GM21576 (cell line): ENCODE results near the gene HTR2A.
A peak's percentile ranks its signal among the peaks of the same experiment; 100 is the strongest.

Experiments
- ATAC-seq: cut with Tn5 transposase; IDR thresholded peaks from one replicate; pipeline ENCODE4 v1.9.1; 2021; ENCODE audit warnings: mild to moderate bottlenecking, moderate library complexity; ENCODE audit not compliant: unreplicated experiment

HTR2A gene

DNA sequence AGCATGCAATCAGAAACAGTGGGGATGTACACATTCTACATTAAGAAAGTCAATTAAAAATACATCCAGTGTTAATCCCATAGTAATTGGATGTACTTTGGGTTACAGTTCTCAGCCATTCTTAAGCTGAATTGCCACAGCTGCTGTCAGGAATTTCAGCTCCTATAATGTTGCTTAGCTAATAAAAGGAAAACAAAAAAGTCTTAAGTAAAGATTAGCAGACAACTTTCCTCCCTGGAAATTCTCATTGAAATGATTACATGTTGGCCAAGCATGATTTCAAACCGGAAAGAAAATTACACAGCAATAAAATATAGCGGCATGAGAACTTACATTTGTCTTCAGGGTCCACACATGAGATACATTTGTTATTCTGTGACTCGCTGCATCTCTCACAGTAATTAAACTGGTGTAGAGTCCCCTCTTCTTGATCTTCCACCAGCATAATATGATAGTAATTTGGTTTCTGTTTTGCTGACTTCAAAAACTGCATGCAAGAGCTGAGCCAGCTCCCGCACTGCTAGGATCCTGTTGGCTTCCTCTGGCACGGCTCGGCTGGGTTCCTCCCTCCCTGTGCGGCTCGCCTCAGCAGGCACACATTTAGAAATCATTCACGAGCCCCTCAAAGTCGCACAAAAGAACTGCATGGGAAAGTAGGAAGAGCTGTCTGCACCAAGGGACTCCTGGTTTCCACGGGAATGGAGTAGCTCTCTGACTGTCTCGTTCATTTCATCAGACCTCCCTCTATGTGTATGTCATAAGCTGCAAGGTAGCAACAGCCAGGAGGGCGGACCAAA, at the start of gene HTR2A:
Gene HTR2A, minus strand, starts transcription at position 713 of the 797 bp plus-strand sequence. CDS start 1,147 bp downstream, outside the sequence.
- ATAC-seq = no peak

GRCh38 chr13:46936525-46936924, 39.7 kb upstream of the HTR2A start:
- no peak for ATAC-seq

DNA sequence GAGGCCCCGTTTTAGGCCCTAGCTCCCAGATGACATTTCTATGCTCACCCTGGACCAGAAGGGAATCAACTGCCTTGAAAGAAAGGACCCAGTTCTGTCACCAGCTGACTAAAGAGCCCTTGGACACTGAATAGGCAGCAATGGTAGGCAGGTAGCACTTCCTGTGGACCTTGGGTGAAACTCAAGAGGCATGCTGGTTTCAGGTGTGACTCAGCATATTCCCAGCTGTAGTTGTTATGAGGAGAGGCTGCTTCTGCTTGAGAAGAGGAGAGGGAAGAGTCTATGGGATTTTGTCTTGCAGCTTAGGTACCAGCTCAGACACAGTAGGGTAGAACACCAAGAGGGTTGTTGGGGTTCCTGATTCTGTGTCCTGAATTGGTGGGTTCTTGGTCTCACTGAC, 37.9 kb upstream of the HTR2A start:
- no peak for ATAC-seq

DNA sequence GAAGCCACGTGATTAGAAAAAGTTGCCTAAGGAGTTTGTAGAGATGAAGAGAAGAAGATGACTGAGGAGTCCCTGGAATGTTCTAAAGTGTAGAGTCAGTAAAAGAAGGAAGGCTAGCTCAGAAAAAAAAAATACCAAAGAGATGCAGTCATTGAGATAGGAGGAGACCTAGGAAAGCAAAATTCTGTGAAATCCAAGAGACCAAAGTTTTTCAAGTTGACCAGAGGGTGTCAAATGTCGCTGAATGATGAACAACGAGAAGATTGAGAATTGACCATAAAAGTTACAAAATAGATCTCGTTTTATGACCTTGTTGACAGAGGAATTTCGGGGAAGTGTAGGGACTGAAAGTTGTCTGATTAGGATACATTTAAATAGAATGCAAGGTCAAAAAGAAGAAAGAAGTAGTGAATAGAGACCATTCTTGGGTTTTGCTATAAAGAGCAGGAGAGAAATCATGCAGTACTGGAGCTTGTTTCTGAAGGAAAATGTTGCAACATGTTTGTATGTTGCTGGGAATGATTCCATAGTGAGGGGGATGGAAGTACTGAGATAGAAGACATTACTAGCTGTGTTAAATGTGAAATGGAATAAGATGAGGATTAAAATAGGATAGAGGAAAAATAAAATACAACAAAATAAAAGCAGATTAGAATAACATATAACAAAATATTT, 30.2 kb upstream of the HTR2A start:
- no peak for ATAC-seq

GRCh38 chr13:46925486-46925885, 28.6 kb upstream of the HTR2A start:
- ATAC-seq = no peak

DNA sequence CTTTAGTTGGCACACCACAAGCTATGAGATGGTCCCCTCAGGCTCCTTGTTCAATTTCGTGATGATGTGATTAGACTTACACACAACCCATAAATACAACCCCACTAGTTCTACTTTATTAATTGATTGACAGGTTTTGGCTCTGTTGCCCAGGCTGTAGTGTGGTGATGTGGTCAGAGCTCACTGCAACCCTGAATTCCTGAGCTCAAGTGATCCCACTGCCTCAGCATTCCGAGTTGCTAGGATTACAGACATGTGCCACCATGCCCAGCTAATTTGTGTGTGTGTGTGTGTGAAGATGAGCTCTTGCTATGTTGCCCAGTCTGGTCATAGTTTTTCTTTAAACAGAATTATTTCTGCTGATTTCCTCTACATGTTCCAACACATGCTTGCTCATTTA, 17.5 kb upstream of the HTR2A start:
- no peak for ATAC-seq

GRCh38 chr13:46913757-46914156, 16.9 kb upstream of the HTR2A start:
- no peak for ATAC-seq

- ATAC-seq = no peak
These were observed 12.2 kb upstream of the HTR2A start for GRCh38 chr13:46909042-46909441.

DNA sequence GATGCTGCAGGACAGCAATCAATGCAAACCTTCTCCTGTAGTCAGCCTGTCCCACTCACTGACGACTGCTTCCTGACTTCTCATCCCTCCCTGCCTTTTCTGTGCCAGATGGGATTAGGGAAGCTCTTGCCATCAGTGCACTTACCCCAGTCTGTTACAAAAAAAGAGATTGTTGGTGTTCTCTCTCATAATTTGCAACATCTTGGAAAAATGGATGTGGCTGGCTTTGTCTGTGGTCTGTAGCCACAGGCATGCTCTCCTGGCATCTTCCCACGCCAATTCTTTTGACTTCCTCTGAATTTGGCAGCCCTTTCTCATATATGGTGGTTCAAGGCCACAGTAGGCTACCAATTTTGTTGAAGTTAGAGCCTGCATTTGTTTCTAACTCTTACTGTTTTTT, 11.6 kb upstream of the HTR2A start:
- ATAC-seq = no peak

DNA sequence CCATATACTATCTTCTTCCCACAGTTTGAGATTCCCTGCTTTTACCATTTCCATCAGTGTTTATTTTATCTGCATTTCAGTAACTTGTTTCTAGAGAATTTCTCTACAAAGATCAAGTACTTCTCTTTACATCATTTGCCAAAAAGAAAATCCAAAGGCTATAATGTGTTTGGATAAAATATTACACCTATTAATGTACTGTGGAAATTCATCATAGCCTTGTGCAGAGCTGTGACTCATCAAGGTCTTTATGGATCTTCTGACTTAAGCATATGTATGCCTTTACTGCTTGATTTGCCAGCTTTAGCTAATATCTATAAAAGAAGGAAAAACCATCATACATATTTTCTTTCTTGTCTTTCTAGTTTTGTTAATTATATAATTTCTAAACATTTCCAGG, 9.6 kb upstream of the HTR2A start:
- no peak for ATAC-seq

DNA sequence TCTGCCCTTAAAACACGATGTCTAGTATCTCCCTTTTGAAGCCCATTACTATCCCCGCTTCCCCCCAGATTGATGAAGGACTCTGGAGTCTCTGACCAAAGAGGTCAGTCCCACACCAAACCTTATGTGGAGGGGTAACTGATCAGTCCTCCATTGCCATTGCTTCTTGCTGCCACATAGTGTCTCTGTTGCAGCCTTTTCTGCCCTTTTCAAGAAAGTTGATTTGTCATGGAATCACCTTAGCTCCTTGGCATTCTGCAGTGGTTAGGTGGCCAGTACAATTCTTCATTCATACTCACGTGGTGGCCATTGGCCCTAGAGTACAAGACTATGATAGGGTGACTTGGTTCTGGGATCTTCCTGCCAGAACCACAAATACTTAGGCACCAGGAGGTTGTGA, 8.4 kb upstream of the HTR2A start:
- ATAC-seq = no peak

DNA sequence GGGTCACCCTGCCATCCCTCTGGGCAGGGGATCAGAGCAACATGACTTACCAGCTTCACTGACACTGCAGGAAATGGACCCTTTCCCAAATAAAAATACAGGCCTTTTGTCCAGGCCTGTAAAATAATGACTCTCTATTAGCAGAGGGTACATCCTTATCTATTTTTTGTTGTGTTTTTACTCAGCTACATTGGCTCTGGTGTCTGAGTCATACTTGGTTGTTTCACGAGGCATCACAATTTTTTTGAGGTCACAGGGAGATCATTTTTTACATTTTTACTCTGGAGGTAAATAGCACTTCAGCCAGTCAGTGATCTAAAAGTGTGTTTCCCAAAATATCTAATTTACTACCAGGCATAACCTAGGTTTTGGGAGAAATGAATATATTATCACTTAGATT, 6.9 kb upstream of the HTR2A start:
- no peak for ATAC-seq

DNA sequence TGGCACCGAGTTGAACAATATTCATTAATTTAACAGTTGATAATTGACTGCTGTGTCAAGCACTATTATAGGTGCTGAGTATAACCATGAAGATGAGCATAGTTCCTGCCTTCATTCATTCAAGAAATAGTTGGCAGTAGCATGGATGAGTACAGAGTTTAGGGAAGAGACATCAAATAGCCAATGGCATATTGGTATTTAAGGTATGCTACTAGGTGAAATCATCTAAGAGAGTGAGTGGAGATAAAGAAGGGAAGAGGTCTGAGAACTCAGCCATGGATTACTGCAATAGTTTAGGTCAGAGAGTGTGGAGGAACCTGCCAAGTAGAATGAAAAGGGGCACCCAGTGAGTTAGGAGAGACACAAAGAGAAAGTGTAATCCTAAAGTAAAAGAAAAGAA, 4.9 kb upstream of the HTR2A start:
- no peak for ATAC-seq

GRCh38 chr13:46899801-46900200, 2.9 kb upstream of the HTR2A start:
- no peak for ATAC-seq

DNA sequence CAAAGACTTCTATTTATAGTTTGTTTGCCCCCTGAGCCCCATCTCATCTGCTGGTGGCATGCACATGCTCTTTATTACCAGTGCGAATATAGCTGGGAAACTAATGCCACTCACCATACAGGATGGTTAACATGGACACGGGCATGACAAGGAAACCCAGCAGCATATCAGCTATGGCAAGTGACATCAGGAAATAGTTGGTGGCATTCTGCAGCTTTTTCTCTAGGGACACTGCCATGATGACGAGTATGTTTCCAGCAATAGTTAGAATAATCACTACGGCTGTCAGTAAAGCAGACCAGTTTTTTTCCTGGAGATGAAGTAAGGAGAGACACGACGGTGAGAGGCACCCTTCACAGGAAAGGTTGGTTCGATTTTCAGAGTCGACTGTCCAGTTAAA, 1.5 kb downstream of the HTR2A start:
- ATAC-seq = no peak

DNA sequence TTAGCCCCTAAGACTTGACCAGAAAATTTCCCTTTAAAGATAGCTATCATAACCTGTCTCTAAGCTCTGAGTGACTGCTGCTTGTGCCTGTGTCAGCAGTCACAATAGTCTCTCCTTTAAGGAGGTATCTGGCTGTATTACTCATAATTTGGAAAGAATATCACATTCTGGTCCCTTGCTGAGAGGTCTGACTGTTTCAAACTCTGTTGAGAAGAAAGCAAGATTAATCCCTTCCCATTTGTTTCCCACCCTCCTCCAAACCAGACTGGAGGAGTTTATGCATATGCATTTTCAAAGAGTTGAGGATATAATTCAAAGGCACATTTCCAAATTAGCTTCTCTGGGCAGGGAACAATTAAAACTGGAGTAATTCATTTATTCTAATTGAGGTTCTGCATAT, 2.3 kb downstream of the HTR2A start:
- no peak for ATAC-seq

DNA sequence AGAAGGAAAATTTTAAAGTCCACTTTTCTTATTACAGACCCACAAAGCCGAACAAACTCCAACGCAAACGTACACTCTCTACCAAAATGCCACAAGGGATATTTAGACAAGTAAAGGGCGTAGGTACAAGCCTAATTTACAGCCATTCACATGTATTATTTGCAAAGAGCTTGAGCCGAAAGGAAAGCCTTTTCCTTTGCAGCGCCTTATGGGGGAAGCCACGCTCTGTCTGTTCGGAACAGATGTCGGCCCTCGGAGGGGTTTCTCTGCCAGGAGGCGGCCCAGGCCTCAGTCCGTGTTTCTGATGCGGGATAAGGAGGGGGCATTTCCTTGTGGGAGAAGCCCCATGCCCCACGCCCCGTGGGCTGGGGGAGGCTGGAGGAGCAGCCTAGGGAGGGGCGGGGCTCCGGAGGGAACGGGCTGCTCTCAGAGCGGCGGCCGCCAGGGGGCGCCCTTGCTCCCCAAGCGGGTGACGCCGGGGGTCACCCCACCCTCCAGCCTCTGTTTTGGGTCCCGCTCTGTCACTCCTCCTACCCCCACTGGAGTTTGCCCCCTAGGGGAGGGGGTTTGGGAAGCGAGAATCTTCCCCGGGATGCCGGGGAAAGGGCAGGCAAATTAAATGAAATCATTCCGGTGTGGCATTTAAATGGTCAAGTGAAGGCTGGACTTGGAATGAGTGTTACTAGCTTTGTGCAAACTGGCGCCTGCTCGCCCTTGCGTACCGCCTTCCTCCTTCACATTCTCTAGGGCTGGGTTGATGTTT, 2.9 kb downstream of the HTR2A start:
- peak; percentile 89 for ATAC-seq

GRCh38 chr13:46893221-46893740, 3.6 kb downstream of the HTR2A start:
- no peak for ATAC-seq

DNA sequence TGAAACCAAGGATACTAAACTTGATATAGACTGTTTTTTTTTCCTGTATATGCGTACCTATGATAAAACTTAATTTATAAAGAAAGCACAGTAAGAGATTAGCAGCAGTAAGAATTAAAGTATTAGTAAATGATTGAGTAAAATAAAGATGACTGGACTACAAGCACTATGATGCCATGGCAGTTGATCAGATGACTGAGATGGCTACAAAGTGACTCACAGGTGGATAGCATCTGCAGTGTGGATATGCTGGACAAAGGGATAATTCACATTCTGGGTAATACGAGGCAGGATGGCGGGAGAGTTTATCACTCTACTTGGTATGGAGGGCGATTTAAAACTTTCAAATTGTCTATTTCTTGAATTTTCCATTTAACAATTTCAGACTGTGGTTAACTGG, 11.8 kb downstream of the HTR2A start:
- ATAC-seq = no peak

DNA sequence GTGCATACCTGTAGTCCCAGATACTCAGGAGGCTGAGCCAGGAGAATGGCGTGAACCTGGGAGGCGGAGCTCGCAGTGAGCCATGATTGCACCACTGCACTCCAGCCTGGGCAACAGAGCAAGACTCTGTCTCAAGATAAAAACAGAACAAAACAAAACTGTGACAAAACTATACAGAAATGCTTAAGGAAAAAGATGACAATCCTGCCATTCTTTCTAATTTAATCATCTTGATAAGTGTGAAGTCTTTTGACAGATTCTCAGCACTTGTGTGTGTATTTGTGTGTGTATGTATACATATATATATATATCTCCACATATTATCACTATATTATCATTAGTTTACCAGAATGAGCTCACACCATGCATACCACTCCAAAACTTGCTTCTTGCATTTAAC, 12.3 kb downstream of the HTR2A start:
- no peak for ATAC-seq

DNA sequence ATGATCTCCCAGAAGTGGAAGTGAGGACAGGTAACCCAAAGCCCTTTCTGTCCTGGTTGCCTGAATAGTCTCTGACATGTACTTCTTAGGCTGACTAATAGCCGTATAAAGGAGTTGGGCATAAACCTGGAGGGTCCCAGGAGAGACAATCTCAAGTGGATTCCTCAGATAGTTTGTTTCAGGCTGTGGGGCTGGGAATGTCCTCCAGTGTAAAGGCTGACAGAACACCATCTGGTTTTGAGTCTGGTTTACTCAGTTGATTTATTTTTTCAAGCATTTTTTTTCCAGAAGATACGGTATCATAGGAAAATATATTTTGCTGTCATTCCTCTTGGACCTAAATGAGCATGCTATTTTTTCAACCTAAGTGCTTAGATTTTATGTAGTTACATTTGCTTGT, 15.2 kb downstream of the HTR2A start:
- ATAC-seq = no peak

GRCh38 chr13:46874006-46874405, 22.8 kb downstream of the HTR2A start:
- ATAC-seq = no peak
